Measurements from ENCODE around the gene CHST8.

Gene CHST8

GRCh38 chr19:33675501-33676124 lies 53.9 kb downstream of the CHST8 start:
- no peak overlapping the region for H3K4me3 ChIP-seq (ENCODE audit: control insufficient read depth, low read depth, low read length)
- TF ChIP-seq, protein P1, sequence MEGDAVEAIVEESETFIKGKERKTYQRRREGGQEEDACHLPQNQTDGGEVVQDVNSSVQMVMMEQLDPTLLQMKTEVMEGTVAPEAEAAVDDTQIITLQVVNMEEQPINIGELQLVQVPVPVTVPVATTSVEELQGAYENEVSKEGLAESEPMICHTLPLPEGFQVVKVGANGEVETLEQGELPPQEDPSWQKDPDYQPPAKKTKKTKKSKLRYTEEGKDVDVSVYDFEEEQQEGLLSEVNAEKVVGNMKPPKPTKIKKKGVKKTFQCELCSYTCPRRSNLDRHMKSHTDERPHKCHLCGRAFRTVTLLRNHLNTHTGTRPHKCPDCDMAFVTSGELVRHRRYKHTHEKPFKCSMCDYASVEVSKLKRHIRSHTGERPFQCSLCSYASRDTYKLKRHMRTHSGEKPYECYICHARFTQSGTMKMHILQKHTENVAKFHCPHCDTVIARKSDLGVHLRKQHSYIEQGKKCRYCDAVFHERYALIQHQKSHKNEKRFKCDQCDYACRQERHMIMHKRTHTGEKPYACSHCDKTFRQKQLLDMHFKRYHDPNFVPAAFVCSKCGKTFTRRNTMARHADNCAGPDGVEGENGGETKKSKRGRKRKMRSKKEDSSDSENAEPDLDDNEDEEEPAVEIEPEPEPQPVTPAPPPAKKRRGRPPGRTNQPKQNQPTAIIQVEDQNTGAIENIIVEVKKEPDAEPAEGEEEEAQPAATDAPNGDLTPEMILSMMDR (IDR thresholded peaks at IDR 0.05; ENCODE audit: control insufficient read depth, insufficient read depth, low read depth, low read length, missing control alignments) = no peak
- DNase-seq (ENCODE audit: low read depth) = no peak

GRCh38 chr19:33676999-33677665 lies 55.4 kb downstream of the CHST8 start:
- H3K4me3 ChIP-seq (ENCODE audit: control insufficient read depth, low read depth, low read length) = no peak overlapping the region
- DNase-seq (ENCODE audit: low read depth) = no peak
- TF ChIP-seq, protein P1 (IDR thresholded peaks at IDR 0.05; ENCODE audit: control insufficient read depth, insufficient read depth, low read depth, low read length, missing control alignments) = no peak

DNA sequence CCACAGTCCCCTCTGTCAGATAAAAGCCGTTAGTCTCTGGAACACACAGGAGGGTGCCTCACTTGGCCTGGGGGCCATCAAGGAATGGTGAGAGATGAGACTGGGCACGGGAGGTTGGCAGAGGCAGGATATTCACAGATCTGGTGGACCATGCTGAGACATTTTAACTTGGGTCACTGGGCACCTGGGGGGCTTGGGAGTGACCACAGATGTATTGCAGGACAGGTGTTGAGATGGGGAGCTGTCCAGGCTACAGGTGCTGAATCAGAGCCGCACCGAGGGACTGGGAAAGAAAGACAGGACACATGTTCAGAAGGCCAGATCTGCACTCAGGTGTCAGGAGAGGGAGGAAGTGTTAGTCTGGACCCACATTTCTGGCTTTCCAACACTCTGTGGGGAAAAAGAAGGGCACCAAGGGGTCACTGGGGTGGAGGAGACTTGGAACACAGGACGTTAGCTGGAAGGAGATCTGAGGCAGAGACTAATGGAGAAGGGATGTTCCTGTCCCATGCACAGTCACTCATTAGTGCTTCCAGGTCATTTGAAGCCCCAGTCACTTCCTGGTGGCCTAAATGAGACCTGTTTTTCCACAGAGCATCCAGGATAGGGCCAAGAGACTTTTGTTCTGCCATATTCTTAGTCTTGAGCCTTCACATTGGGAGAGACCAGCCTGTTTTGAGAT lies 56.1 kb downstream of the CHST8 start:
- no peak for DNase-seq (ENCODE audit: low read depth)
- TF ChIP-seq, protein P1 (IDR thresholded peaks at IDR 0.05; ENCODE audit: control insufficient read depth, insufficient read depth, low read depth, low read length, missing control alignments) = no peak
- no peak overlapping the region for H3K4me3 ChIP-seq (ENCODE audit: control insufficient read depth, low read depth, low read length)

DNA sequence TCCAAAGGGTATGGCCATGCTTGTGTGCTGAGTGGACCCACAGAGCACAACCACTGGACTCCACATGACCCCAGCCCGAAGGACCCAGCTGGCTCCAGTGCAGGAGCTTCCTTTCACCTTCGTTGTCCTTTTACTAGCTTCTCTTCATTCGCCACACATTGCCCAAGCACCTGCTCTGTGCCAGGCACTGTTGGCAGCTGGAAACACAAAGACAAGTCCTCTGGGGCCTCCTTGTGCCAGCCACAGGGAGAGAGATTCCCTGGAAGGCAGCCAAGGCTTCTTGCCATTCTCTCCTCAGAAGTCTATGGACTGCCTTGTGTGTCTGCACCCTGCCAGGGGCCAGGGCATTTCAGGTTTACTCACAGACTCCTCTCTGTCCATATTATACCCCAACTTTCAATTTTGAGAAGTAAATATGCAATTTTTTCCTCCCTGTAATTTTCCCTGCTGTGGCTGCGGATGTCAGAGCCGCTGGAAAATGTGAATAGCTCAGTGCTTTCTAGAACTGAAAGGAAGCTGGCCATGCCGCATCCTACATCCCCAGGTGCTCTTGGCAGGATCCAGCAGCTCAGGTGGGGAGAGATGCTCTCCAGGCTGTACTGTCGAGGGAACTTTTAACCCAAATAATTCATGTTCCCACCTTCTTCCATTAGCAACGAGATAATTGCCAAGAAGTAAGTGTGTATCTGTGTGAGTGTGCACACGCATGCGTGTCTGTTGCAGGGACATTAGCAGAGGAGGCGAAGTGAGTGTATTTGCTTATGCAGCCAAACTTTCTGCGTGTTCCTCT lies 57.2 kb downstream of the CHST8 start:
- TF ChIP-seq, protein P1 (IDR thresholded peaks at IDR 0.05; ENCODE audit: control insufficient read depth, insufficient read depth, low read depth, low read length, missing control alignments) = no peak
- no peak for DNase-seq (ENCODE audit: low read depth)

DNA sequence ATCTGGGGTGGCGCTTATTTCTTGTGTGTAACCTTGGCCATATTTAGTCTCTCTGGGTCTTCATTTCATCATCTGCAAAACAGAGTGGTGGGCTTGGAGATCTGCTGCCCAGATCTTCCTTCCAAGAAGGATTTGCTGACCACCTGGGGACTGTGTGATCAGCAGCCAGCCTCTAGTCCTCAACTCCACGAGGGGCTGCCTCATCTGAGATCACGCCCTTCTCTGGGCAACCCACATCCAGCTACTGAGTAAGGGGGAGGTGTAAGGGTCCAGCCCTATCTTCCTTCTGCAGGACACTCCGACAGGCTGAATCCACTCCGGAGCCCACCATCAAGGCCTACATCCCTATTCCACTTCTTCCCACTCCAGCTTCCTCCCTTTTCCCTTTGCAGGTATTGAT lies 57.9 kb downstream of the CHST8 start:
- TF ChIP-seq, protein P1 (IDR thresholded peaks at IDR 0.05; ENCODE audit: control insufficient read depth, insufficient read depth, low read depth, low read length, missing control alignments) = no peak
- no peak for DNase-seq (ENCODE audit: low read depth)
- H3K4me3 ChIP-seq (ENCODE audit: control insufficient read depth, low read depth, low read length) = no peak overlapping the region

More for the DNA sequence above, 57.2 kb downstream of the CHST8 start:
- no peak overlapping the region for H3K4me3 ChIP-seq (ENCODE audit: control insufficient read depth, low read depth, low read length)

DNA sequence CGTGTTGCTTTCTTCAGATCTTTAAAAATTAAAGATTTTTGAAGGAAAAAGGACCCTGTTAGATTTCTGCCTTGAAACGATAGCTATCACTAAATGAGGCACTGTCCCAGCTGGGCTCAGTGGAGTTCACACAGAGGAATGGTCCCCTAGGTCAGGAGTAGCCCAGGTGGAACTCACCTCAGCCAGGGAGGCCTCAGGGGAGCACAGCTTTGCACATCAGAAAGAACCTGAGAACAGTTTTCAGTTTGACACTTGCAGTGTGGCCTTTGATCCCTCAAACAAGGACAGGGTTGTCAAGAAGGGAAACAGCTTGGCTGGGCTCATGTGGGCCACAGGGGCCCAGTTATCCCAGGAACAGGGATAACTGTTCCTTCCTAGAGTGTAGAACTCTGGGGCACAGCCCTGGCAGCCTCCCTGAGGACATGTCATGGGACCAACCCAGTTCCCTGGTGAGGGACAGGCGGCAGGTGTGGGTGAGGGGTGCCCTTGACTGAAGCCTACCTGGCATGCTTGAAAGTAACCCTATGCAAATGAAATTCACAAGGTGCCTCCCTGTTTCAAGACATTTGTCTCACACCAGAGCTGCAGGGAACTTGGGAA lies 59.4 kb downstream of the CHST8 start:
- DNase-seq (ENCODE audit: low read depth) = no peak
- no peak overlapping the region for H3K4me3 ChIP-seq (ENCODE audit: control insufficient read depth, low read depth, low read length)
- TF ChIP-seq, protein P1 (IDR thresholded peaks at IDR 0.05; ENCODE audit: control insufficient read depth, insufficient read depth, low read depth, low read length, missing control alignments) = no peak
